Measurements from ENCODE around the gene AHDC1. TPM values are rescaled to one million over a fixed set of nuclear protein-coding genes. Genes with fewer than 3 reads are reported as not detected.
A peak's percentile ranks its signal among the peaks of the same experiment; 100 is the strongest.

The AHDC1 gene
- total and polyA plus RNA-seq, 9 of the 15 experiments (the other 6 are each of a cell fraction or from before 2014, with no cell fraction given): 0.21 to 36.4 (median 4.7) TPM

DNA sequence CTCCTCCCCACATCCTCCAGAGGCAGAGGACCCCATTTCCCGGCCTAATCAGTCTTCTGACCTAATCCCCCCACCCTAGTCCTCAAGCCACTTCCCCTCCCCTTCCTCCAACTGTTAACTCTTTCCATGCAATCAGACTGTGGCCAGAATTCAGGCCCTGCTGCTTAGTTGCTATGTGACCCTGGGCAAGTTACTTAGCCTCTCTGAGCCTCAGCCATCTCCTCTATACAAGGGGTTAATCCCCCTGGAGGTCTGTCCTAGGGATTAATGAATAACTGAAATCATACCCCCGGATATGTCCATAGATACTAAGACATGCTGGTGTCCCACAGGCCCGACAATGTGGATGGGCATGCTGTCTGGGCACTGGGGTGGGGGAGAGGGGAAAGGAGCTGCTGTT is 18.3 kb downstream of the AHDC1 start:
- Histone ChIP-seq H3K4me1 (replicated peaks in 1 of 2; ENCODE audit: control insufficient read depth in 2 of 2, insufficient read depth in 2 of 2, low read length in 2 of 2) (peaks cover 0 to 20% of the 10 kb centered on the region in 2 experiments; a peak in 3 of 5 replicates), H3K9me1 (ENCODE audit: control insufficient read depth, insufficient read depth, low read length) (peaks cover 5% of the 10 kb centered on the region), H3K27me3 (ENCODE audit: control insufficient read depth in 2 of 2, insufficient read depth in 2 of 2, low read length in 2 of 2) (no peaks in the 10 kb centered on the region), H3K27ac (ENCODE audit: extremely low read depth, low read depth, low read length) (no peak overlapping the region), H3K9me3 (replicated peaks; ENCODE audit: control insufficient read depth, insufficient read depth, low read depth, low read length) (no peaks in the 10 kb centered on the region), H3K4me2 (ENCODE audit: insufficient read depth, low read length) (no peak overlapping the region), H3K4me3 (no peak overlapping the region), H2AFZ (ENCODE audit: low read depth, low read length) (no peak overlapping the region), H4K20me1 (replicated peaks; ENCODE audit: control insufficient read depth, insufficient read depth, low read length) (peaks cover 11% of the 10 kb centered on the region; the same call in 1 of the 2 replicates), H3K79me2 (ENCODE audit: control insufficient read depth, insufficient read depth, low read length) (peaks cover 44% of the 10 kb centered on the region), H3K9ac (ENCODE audit: insufficient read depth in 1 of 2, low read depth in 2 of 2, low read length in 2 of 2) (no peak overlapping the region; a peak in 1 of 4 replicates), H3K36me3 (ENCODE audit: control insufficient read depth, insufficient read depth, low read length) (peaks cover 31% of the 10 kb centered on the region; the same call in 2 of the 3 replicates)
- intact Hi-C loops (cut with micrococcal nuclease) (no loop called here), in situ Hi-C loops (cut with MboI) (no loop called here)
- BruUV-seq (replicated peaks): no TSS peak
- POLR2A ChIA-PET: interaction anchor here (1.1 to 1.2 kb wide), 2 partner anchors 9 to 12 kb away, joined by 4 to 5 read pairs; no protein-coding TSS in a partner anchor
- WGBS (ENCODE audit: insufficient coverage, low coverage, missing lambda C conversion rate): 71% methylated on average over 3 of the region's 3 CpGs
- DNase-seq (ENCODE audit: extremely low read depth in 1 of 4, low spot score in 3 of 4) (no peak), FAIRE-seq (no peak), ATAC-seq (no peak)
- TF ChIP-seq STAT5A (IDR thresholded peaks at IDR 0.05; ENCODE audit: borderline replicate concordance, low read length): no peak
- no peak for TF ChIP-seq ZNF445 (CRISPR knock-in tag; IDR thresholded peaks at IDR 0.05; ENCODE audit: low read depth)
- TF ChIP-seq CBX2 (IDR thresholded peaks at IDR 0.05; ENCODE audit: insufficient read depth, low read length, poor library complexity, severe bottlenecking): no peak
- peak; percentile 23 for TF ChIP-seq ZFP36 (IDR thresholded peaks at IDR 0.05; ENCODE audit: low read depth, low read length, partially characterized antibody)
- CTCF ChIA-PET (ENCODE audit: low intra/inter-chr PET ratio): no interaction called here

GRCh38 chr1:27584453-27584852 is 19.5 kb downstream of the AHDC1 start:
- no peak overlapping the region for H3K27ac ChIP-seq (ENCODE audit: extremely low read depth, low read depth, low read length)
- H3K27me3 ChIP-seq (ENCODE audit: control insufficient read depth in 2 of 2, insufficient read depth in 2 of 2, low read length in 2 of 2): no peaks in the 10 kb centered on the region
- intact Hi-C loops (cut with micrococcal nuclease) (no loop called here), in situ Hi-C loops (cut with MboI) (no loop called here)
- no peaks in the 10 kb centered on the region for H3K9me3 ChIP-seq (replicated peaks; ENCODE audit: control insufficient read depth, insufficient read depth, low read depth, low read length)
- 72% methylated on average over 3 of the region's 3 CpGs for WGBS (ENCODE audit: insufficient coverage, low coverage, missing lambda C conversion rate)
- no TSS peak for BruUV-seq (replicated peaks)
- ATAC-seq: no peak; the same call in 2 of the 3 replicates
- H4K20me1 ChIP-seq (replicated peaks; ENCODE audit: control insufficient read depth, insufficient read depth, low read length): peaks cover 9% of the 10 kb centered on the region; the same call in 1 of the 2 replicates
- CTCF ChIA-PET (ENCODE audit: low intra/inter-chr PET ratio): no interaction called here
- peaks cover 54% of the 10 kb centered on the region for H3K79me2 ChIP-seq (ENCODE audit: control insufficient read depth, insufficient read depth, low read length)
- H2AFZ ChIP-seq (ENCODE audit: low read depth, low read length): no peak overlapping the region
- no peak overlapping the region for H3K9ac ChIP-seq (ENCODE audit: insufficient read depth in 1 of 2, low read depth in 2 of 2, low read length in 2 of 2)
- peaks cover 0 to 13% of the 10 kb centered on the region in 2 experiments; a peak in 3 of 5 replicates for H3K4me1 ChIP-seq (replicated peaks in 1 of 2; ENCODE audit: control insufficient read depth in 2 of 2, insufficient read depth in 2 of 2, low read length in 2 of 2)
- H3K36me3 ChIP-seq (ENCODE audit: control insufficient read depth, insufficient read depth, low read length): peaks cover 25% of the 10 kb centered on the region; the same call in 2 of the 3 replicates
- no peak for DNase-seq (ENCODE audit: extremely low read depth in 1 of 4, low spot score in 3 of 4)
- POLR2A ChIA-PET: interaction anchor here (0.6 to 2.9 kb wide), 6 partner anchors 11 to 52 kb away, joined by 3 to 20 read pairs (median 4); no protein-coding TSS in a partner anchor
- no peak overlapping the region for H3K4me3 ChIP-seq
- H3K9me1 ChIP-seq (ENCODE audit: control insufficient read depth, insufficient read depth, low read length): peaks cover 5% of the 10 kb centered on the region
- FAIRE-seq: no peak
- no peak overlapping the region for H3K4me2 ChIP-seq (ENCODE audit: insufficient read depth, low read length)
- TF ChIP-seq TEAD1 (CRISPR knock-in tag; IDR thresholded peaks at IDR 0.05) (no peak), MCM7 (IDR thresholded peaks at IDR 0.05) (no peak), ZNF354B (CRISPR knock-in tag; IDR thresholded peaks at IDR 0.05) (no peak), ZFX (CRISPR knock-in tag; IDR thresholded peaks at IDR 0.05) (no peak), ZNF764 (CRISPR knock-in tag; IDR thresholded peaks at IDR 0.05; ENCODE audit: low read depth) (no peak), ATF1 (CRISPR knock-in tag; IDR thresholded peaks at IDR 0.05) (no peak), ATF1 (tag; IDR thresholded peaks at IDR 0.05) (no peak), BRF1 (IDR thresholded peaks at IDR 0.05; ENCODE audit: borderline replicate concordance, extremely low read depth, insufficient read length) (no peak), HOMEZ (CRISPR knock-in tag; IDR thresholded peaks at IDR 0.05) (no peak), PCBP1 (IDR thresholded peaks at IDR 0.05; ENCODE audit: low read depth, low read length, poor library complexity, severe bottlenecking) (no peak)
- TF ChIP-seq, protein P1, sequence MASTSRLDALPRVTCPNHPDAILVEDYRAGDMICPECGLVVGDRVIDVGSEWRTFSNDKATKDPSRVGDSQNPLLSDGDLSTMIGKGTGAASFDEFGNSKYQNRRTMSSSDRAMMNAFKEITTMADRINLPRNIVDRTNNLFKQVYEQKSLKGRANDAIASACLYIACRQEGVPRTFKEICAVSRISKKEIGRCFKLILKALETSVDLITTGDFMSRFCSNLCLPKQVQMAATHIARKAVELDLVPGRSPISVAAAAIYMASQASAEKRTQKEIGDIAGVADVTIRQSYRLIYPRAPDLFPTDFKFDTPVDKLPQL (IDR thresholded peaks at IDR 0.05; ENCODE audit: extremely low read depth, insufficient read length): no peak

Measured in K562 (cell line).